Activated T-cell treated with anti-CD3 and anti-CD28 coated beads, Interleukin-2, amount 50 U/mL, for 1 hour (primary cell): ENCODE measurements around the gene MECP2.
A peak's percentile ranks its signal among the peaks of the same experiment; 100 is the strongest.
"Not testable (repeated sequence)": the region's sequence is repeated elsewhere in the genome, so short reads cannot be mapped to it uniquely, and the experiment has no call there.

Experiments
- DNase-seq: peaks from one replicate; pipeline ENCODE4 v3.0.0-alpha.2; 2020

Gene MECP2

DNA sequence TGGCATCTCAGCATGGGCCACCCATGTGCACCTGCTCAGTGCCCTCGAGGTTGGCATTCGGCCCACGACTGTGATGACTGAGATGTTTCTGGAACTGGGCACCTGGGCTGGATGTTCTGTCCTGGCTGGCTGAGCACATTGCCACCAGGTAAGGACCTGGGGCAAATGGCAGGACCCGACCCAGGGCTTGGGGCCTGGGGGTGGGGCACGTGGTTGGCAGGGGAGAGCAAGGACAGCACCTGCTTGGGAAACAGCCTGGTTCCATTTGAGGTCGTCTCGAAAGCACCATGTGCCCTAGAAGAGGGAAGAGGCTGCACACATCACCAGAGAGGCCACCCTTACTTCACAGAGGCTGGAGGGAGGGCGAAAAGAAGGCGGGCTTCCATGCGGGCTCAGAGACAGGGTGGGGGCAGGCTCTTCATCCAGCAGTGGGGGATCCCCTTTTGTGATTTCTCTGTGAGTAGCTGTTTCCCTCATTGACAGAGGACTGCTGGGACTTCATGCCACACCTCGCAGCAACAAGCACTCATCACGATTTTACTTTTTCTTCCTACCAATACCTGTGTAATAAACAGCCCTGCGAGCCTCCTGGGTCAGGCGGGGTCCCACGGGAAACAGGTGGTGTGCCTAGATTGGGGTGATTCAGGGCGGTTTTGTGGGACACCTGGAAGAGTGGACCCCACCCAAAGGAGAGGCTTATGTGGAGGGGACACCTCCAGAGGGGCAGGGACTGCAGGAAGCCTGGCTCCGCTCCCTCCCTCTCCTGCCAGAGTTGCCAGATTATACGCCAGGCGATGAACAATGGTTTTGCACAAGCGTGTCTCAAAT is 113.0 kb downstream of the MECP2 start:
- peak; percentile 40 for DNase-seq

DNA sequence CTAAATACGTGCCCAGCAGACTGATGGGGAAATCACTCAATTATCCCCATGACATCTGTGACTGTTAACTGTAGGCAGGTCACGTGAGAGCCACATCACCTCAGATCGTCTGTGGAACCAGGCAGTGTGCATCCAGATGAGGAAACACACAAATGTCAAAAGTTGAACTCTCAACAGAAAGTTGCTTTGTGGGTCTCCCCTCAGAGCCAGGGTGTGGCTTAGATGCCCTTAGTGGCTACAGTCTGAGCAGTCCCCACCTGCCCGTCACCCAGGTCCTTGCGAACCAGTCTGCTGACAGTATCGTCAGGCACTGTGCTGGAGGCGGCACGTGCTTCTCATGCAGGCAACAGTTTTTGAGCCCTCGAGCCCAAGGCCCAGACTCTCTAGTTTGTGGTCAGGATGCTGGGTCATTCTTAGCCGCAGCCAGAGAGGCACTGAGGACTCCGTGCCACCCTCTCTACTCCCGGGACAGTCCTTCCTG is 114.2 kb downstream of the MECP2 start:
- DNase-seq = no peak

- peak; percentile 68 for DNase-seq
Observed at GRCh38 chrX:153981771-153982533, 115.6 kb downstream of the MECP2 start.

DNA sequence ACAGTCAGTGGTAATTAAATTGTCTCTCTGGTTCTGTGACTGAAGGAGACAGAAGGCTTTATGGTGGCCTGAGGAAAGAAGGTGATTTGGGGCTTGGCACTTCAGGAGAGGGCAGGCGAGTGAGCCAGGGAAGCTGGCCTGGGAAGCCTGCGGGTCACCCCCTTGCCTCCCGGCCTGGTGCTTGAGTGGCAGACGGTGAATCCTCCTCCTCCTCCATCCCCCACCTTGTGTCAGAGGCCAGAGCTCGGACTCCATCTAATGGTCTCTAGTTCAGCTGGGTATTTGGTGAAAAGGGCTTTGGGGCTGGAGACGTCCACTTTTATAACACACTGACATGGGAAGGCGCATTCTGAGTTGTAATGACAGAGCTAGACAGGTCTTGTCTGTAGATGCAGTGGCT is 116.3 kb downstream of the MECP2 start:
- no peak for DNase-seq

DNA sequence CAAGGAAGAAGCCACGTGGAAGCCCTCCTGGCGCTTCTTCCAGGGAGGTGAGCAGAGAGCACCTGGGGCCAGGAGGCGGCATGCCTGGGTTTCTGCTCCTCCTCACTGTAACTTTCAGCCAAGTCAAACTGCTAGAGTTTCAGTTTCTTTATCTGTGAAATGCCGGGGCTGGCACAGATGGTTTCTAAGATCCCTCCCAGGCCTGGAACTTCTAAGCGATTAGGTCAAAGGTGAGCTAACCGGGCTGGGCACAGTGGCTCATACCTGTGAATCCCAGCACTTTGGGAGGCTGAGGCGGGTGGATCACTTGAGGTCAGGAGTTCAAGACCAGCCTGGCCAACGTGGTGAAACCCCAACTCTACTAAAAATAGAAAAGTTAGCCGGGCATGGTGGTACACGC is 117.1 kb downstream of the MECP2 start:
- not testable (repeated sequence) for DNase-seq

DNA sequence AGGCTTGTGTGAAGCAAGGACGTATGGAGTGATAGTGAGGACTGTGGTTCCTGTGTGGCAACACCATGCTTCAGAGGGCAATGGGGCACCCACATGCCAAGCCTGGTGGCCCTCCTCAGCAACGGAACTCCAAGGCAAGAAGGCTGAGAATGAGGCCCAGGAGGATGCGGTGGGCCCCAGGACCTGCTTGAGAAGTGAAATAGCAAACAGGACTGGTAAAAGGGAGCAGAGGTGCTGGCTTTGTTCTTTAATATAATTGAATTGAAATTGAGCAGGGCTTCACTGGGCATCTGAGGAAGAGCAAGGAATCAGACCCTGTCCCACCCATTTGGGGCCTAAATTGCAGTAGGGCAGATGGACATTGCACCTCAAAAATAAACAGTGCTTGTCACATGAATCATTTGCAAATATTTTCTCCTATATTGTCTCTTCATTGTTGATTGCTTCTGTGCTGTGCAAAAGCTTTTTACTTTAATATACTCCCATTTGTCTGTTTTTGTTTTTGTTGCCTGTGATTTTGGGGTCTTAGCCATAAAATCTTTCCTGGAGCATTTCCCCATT is 122.7 kb downstream of the MECP2 start:
- no peak for DNase-seq

DNA sequence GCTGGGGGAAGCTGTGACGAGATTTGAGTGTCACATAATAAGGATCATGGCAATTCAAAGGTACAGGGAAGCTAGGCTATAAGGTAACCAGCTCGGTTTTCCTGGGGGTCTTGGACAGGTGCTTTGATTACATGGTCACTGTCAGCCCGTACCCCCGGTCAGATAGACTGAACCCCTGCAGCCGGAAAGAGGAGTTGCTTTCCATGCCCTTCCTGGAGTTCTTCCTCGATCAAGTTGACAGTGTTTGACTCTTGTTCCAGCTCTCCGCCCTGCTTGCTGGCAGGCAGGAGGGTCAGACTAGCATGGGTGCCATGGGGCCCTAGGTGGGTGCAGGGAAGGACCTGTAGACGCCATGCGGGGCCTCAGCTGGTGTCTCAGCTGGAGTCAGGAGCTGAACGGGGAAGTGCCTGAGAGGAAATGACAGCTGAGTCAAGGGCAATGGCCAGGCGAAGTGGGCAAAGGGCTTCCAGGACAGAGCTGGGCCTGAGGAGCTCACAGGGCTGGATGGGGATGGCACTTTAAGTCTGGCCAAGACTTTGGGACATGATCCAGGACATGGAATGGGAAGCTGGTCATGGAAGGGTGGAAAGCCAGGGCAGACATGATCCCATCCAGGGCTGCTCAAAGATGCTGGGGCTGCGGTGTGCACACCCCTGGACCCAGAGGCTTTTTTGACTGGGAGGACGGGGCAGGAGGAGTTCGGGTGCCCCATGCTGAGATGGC is 123.4 kb downstream of the MECP2 start:
- no peak for DNase-seq

- DNase-seq = no peak
Observed at GRCh38 chrX:153973127-153974002, 124.2 kb downstream of the MECP2 start.

GRCh38 chrX:153972368-153973126 is 125.0 kb downstream of the MECP2 start, which contains the start of gene TMEM187:
Gene TMEM187 (plus strand): TSS chrX:153972754. CDS start chrX:153982063, 9,309 bp downstream.
- DNase-seq = peak; percentile 93
